HG03571 (cell line): ENCODE data around the gene SHOX.
"Not testable (repeated sequence)": the region's sequence is repeated elsewhere in the genome, so short reads cannot be mapped to it uniquely, and the experiment has no call there.

Experiments
- ATAC-seq: cut with Tn5 transposase; IDR thresholded peaks from one replicate; pipeline ENCODE4 v1.9.1; 2021; ENCODE audit not compliant: unreplicated experiment

Gene SHOX

DNA sequence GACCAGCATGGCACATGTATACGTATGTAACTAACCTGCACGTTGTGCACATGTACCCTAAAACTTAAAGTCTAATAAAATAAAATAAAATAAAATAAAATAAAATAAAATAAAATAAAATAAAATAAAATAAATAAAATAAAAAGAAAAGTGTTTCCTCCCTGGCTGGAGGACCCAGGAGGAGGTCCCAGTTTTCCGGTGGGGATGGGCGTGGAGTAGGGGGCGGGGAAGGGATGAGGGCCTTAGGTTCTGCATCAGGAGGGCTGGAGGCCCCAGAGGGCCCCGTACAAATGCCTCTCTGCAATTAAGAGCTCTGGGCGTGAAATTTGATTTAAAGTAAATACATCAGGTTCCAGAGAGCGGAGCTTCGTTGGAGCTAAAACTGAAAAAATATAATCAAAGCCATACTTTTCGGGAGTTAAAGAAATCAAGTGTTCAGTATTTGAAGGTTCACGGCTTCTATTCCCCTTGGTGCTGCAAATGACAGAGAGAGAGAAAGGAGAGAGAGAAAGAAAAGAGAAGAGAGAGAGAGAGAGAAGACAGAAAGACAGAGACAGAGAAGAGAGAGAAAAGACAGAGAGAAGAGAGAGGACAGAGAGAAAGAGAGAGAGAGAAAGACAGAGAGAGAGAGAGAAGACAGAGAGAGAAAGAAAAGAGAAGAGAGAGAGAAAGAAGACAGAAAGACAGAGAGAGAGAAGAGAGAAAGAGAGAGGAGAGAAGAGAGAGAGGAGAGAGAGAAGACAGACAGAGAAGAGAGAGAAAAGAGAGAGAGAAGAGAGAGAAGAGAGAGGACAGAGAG is 8.7 kb upstream of the SHOX start:
- ATAC-seq: no peak

DNA sequence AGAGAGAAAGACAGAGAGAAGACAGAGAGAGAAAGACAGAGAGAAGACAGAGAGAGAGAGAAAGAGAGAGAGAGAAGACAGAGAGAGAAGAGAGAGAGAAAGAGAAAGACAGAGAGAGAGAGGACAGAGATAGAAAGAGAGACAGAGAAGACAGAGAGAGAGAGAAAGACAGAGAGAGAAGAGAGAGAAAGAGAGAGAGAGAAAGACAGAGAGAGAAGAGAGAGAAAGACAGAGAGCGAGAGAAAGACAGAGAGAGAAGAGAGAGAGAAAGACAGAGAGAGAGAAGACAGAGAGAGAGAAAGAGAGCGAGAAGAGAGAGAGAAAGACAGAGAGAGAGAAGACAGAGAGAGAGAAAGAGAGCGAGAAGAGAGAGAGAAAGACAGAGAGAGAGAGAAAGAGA is 7.8 kb upstream of the SHOX start:
- ATAC-seq: not testable (repeated sequence)

- no peak for ATAC-seq
These were observed 7.4 kb upstream of the SHOX start for GRCh38 chrX:623268-623598.

- no peak for ATAC-seq
These were observed 6.8 kb upstream of the SHOX start for GRCh38 chrX:623599-624315.

DNA sequence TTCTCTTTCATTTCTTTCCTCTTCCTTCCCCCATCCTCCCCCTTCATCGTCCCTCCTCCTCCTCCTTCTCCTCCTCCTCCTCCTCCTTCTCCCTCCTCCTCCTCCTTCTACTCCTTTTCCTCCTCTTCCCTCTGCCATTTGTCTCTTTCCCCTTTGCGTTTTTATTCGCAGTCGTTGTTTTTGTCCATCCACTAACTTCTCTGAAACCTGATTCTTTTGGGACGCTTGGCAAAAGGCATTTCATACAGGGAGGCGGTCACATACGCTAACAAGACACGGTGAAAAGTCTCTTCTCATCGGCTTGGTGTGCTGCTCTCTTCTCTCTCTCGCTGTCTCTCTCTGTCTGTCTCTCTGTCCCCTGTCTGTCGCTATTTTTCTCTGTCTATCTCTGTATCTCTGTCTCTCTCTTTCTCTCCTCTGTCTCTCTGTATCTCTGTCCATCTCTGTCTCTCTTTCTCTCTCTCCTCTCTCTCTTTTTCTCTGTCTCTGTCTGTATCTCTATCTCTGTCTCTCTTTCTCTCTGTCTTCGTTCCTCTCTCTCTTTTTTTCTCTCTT is 5.4 kb upstream of the SHOX start:
- ATAC-seq: no peak

- ATAC-seq: not testable (repeated sequence)
These were observed 4.5 kb upstream of the SHOX start for GRCh38 chrX:626047-626446.

DNA sequence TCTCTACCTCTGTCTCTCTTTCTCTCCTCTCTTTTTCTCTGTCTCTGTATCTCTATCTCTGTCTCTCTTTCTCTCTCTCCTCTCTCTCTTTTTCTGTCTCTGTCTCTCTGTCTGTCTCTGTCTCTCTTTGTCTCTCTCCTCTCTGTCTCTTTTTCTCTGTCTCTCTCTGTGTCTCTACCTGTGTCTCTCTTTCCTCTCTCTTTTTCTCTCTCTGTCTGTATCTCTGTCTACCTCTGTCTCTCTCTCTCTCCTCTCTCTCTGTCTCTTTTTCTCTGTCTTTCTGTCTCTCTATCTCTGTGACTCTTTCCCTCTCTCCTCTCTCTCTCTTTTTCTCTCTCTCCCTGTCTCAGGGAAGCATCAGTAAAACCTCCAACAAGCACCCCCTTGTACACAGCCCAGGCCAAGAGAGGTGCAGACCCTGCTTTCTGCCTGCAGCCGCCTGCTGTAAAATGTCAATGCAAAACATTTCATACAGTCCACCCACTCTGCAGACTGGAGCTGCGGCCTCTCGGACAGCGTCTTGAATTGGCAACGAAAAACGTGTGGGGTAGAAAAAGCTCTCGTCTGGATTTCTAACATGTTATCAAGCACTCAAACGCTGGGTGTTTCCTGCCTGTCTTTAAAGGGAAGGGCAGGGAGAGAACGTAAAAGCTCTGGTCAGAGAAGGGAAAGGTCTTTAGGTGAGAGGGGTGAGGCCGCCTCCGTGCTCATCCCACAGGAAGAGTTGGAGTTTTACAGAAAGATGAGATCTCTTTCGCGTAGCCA is 3.7 kb upstream of the SHOX start:
- no peak for ATAC-seq

DNA sequence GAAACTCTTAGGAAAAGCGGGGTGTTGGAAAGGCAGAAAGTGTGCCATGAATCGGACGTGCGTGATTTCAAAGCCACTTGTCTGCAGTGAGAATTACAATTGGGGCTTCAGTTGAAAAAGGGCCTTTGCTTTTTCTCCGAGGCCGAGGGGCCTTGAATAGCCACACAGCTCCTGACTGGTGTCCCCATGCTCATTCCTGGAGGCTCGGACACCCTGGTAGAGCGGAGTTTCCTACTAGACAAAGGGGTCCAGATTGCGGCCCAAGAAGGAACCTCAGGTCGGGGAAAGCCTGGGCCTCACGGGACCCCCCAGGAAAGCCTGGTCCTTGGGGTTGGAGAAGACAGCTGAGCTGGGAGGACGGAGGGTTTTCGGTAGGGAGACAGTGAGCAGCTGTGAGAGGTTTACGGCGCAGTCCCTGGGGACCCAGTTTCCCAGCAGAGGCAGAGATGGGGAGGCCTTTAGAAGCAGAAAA is 3.0 kb upstream of the SHOX start:
- no peak for ATAC-seq

DNA sequence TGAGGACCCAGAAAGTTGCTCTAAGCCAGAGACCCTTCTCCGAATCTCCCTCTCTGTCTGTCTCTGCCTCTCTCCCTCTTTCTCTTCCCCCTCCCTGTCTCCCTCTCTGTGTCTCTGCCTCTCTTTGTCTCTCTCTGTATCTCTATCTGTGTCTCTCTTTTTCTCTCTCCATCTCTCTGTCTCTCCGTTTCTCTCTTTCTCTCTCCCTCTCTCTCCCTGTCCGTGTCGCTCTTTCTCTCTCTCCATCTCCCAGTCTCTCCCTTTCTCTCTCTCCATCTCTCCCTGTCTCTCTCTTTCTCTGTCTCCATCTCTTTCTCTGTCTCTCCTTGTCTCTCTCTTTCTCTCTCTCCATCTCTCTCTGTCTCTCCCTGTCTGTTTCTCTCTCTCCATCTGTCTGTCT is 2.6 kb upstream of the SHOX start:
- no peak for ATAC-seq

GRCh38 chrX:629230-630006 is 1.2 kb upstream of the SHOX start:
- ATAC-seq: no peak

GRCh38 chrX:630007-630611 is 482 bp upstream of the SHOX start:
- ATAC-seq: no peak

- no peak for ATAC-seq
These were observed 1.3 kb downstream of the SHOX start for GRCh38 chrX:631802-632365.

GRCh38 chrX:632366-633042 is 1.9 kb downstream of the SHOX start:
- ATAC-seq: no peak

- ATAC-seq: no peak
These were observed 2.7 kb downstream of the SHOX start for GRCh38 chrX:633043-633984.

DNA sequence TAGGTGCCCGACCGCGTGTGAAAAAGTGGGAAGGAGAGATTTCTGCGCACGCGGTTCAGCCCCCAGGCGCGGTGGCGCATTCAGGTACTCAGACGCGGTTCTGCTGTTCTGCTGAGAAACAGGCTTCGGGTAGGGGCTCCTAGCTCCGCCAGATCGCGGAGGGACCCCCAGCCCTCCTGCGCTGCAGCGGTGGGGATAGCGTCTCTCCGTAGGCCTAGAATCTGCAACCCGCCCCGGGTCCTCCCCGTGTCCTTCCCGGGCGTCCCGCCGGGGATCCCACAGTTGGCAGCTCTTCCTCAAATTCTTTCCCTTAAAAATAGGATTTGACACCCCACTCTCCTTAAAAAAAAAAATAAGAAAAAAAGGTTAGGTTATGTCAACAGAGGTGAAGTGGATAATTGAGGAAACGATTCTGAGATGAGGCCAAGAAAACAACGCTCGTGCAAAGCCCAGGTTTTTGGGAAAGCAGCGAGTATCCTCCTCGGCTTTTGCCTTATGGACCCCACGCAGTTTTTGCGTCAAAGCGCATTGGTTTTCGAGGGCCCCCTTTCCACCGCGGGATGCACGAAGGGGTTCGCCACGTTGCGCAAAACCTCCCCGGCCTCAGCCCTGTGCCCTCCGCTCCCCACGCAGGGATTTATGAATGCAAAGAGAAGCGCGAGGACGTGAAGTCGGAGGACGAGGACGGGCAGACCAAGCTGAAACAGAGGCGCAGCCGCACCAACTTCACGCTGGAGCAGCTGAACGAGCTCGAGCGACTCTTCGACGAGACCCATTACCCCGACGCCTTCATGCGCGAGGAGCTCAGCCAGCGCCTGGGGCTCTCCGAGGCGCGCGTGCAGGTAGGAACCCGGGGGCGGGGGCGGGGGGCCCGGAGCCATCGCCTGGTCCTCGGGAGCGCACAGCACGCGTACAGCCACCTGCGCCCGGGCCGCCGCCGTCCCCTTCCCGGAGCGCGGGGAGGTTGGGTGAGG is 3.7 kb downstream of the SHOX start:
- no peak for ATAC-seq

DNA sequence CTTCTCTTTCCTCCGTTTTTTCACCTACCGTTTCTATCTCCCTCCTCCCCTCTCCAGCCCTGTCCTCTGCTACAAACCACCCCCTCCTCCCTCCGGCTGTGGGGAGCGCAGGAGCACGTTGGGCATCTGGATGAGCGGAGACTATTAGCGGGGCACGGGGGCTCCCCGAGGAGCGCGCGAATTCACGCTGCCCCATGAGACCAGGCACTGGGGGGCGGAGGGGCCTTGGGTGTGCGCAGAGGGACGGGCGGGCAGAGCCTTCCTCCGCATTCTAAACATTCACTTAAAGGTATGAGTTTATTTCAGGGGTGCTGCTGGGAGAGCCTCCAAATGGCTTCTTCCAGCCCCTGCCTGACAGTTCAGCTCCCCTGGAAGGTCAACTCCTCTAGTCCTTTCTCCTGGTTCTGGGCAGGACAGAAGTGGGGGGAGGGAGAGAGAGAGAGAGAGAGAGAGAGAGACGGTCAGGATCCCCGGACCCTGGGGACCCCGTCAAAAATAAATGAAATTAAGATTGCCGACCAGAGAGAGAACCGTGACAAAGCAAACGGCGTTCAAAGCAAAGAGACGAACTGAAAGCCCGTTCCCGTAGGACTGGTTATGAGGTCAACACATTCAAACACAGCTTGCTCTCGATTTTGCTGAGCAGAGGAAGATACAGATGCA is 5.0 kb downstream of the SHOX start:
- ATAC-seq: no peak
